ENCODE measurements around the gene LAMC3. TPM values are rescaled to one million over a fixed set of nuclear protein-coding genes. Genes with fewer than 3 reads are reported as not detected.

The LAMC3 gene
- total and polyA plus RNA-seq, 7 experiments from 2014 or later, result 0.07 to 9.2 (median 3.5) TPM

DNA sequence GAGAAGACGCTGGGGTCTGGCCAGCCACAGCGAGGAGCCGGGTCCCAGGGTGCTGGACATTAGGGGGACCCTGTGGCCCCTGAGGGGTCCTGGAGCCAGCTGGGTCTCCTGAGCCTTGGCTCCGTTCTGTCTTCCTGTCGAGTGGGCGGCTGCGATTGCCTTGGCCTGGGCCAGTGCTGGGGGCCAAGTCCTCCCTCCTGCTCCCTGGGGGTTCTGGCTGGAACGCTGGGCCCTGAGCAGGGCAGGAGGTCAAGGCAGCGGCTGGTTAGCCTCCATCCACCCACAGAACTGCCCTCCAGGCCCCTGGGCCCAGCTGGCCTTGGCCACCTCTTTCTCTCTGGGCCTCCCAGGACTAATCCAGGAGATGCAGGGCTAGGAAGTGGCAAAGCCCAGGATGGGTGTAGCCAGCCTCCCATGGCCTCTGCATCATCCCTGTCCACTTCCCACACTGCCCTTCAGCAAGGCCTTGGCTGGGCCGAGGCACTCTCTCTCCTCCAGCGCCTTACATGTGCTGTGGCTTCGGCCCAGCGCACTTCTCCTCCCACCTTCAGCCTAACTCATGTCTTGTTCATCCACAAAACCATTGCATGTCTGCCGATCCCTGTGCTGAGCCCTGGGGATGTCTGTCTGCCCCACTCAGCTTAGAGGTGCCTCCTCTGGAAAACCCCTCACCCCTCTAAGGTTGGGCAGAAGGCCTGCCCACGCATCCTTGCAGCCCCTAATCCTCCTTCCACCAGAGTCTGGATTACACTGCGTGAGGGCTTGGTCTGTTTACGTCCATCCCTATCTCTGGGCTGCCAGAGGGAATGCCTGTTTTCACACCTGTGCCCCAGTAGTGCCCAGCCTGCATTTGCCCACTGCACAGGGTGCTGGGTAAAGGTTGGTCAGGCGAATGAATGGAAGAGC lies 5.0 kb downstream of the LAMC3 start:
- no peaks in the 10 kb centered on the region for H3K27me3 ChIP-seq (ENCODE audit: control insufficient read depth in 2 of 2, insufficient read depth in 2 of 2, low read length in 2 of 2)
- no peaks in the 10 kb centered on the region for H3K4me1 ChIP-seq (ENCODE audit: control insufficient read depth in 2 of 2, insufficient read depth in 2 of 2, low read length in 2 of 2)
- H3K27ac Mint-ChIP-seq, result no peak overlapping the region
- H3K27ac ChIP-seq (ENCODE audit: low read depth, low read length), result no peak overlapping the region
- CTCF ChIA-PET, result no interaction called here
- H3K4me3 Mint-ChIP-seq, result no peak overlapping the region
- H3K4me1 Mint-ChIP-seq, result peaks cover 0 to 4% (median 0%) of the 10 kb centered on the region in 7 donors
- H3K36me3 ChIP-seq (ENCODE audit: control insufficient read depth in 2 of 3, insufficient read depth in 3 of 3, low read length in 3 of 3), result no peaks in the 10 kb centered on the region
- H3K27me3 Mint-ChIP-seq, result peaks cover 17 to 36% (median 25%) of the 10 kb centered on the region in 5 donors
- H3K9me3 Mint-ChIP-seq, result peaks cover 0 to 2% (median 0%) of the 10 kb centered on the region in 11 donors
- POLR2A ChIA-PET, result no interaction called here
- H3K36me3 Mint-ChIP-seq, result no peaks in the 10 kb centered on the region
- ATAC-seq (no peak), DNase-seq (no peak)
- intact Hi-C loops (cut with micrococcal nuclease), result no loop called here
- no peak overlapping the region for H3K4me3 ChIP-seq (ENCODE audit: low read length)
- no peaks in the 10 kb centered on the region for H3K9me3 ChIP-seq (ENCODE audit: control insufficient read depth in 2 of 3, low read length in 3 of 3)

DNA sequence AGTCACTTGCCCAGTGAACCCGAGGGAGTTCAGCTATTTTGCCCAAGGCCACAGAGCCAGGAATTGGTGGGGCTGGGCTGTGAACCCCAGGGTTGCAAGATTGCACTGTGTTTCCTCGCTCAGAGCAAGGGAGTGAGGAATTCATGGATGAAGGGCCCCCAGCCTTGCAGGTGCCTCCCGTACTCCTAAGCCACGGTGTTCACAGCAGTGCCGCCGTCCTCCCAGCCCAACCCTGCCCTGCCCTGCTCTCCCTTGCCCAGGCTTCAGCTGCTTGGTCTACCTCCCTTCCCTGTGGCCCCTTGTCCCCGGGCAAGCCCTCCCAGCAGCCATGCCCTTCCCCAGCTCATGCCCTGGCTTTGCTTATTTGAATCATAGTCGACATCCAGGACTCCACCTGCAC lies 6.1 kb downstream of the LAMC3 start:
- H3K4me1 Mint-ChIP-seq, result peaks cover 0 to 4% (median 0%) of the 10 kb centered on the region in 7 donors

DNA sequence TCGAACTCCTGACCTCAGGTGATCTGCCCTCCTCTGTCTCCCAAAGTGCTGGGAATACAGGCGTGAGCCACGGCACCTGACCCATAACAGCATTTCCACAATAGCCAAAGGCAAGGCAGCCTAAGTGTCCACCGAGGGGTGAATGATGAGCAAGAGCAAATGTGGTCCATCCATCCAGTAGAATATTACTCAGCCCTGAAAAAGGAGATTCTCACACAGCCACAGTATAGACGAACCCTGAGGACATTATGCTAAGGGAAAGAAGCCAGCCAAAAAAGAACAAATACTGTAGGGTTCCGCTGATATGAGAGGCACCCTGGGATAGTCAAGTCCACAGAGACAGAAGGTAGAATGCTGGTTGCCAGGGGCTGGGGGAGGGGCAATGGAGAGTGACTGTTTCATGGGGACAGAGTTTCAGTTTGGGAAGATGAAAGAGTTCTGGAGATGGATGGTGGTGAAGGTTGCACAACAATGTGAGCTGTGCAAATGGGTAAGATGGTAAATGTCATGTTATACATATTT lies 7.0 kb downstream of the LAMC3 start:
- no peak overlapping the region for H3K4me3 ChIP-seq (ENCODE audit: low read length)
- peaks cover 0 to 4% (median 0%) of the 10 kb centered on the region in 7 donors for H3K4me1 Mint-ChIP-seq
- POLR2A ChIA-PET, result no interaction called here

More for the DNA sequence above, 6.1 kb downstream of the LAMC3 start:
- H3K9me3 ChIP-seq (ENCODE audit: control insufficient read depth in 2 of 3, low read length in 3 of 3), result no peaks in the 10 kb centered on the region
- no peak overlapping the region for H3K4me3 Mint-ChIP-seq
- H3K27me3 Mint-ChIP-seq, result peaks cover 15 to 35% (median 24%) of the 10 kb centered on the region in 5 donors
- no peaks in the 10 kb centered on the region for H3K4me1 ChIP-seq (ENCODE audit: control insufficient read depth in 2 of 2, insufficient read depth in 2 of 2, low read length in 2 of 2)
- H3K27ac ChIP-seq (ENCODE audit: low read depth, low read length), result no peak overlapping the region
- no peaks in the 10 kb centered on the region for H3K27me3 ChIP-seq (ENCODE audit: control insufficient read depth in 2 of 2, insufficient read depth in 2 of 2, low read length in 2 of 2)
- ATAC-seq (no peak), DNase-seq (no peak)
- H3K4me3 ChIP-seq (ENCODE audit: low read length), result no peak overlapping the region
- intact Hi-C loops (cut with micrococcal nuclease), result no loop called here
- CTCF ChIA-PET, result no interaction called here
- H3K9me3 Mint-ChIP-seq, result peaks cover 0 to 2% (median 0%) of the 10 kb centered on the region in 11 donors
- H3K27ac Mint-ChIP-seq, result no peak overlapping the region
- POLR2A ChIA-PET, result no interaction called here
- H3K36me3 Mint-ChIP-seq, result no peaks in the 10 kb centered on the region
- no peaks in the 10 kb centered on the region for H3K36me3 ChIP-seq (ENCODE audit: control insufficient read depth in 2 of 3, insufficient read depth in 3 of 3, low read length in 3 of 3)

DNA sequence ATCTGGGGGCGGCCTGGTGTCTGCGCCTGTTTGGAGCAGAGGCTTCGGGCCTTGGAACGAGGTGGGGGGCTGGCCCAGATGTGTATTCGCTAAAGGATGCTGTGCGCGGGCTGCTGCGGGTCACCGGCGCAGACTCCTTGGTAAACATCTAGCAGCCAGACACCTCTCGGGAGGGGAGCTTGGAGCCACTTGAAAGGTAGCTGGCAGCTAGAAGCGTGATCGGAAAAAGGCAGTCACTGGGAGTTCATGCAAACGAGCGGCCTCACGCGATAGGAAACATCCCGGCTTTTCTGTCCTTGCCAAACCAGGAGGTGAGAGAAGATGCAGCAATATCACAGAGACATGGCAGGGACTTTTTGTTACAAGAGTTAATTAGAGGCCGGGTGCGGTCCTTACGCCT lies 8.1 kb downstream of the LAMC3 start:
- ChIA-PET CTCF (interaction anchor here (0.7 kb wide), 1 partner anchor 9 kb away, joined by 3 read pairs; no protein-coding TSS in a partner anchor), POLR2A (no interaction called here)
- Histone ChIP-seq H3K27me3 (ENCODE audit: control insufficient read depth in 2 of 2, insufficient read depth in 2 of 2, low read length in 2 of 2) (no peaks in the 10 kb centered on the region), H3K36me3 (ENCODE audit: control insufficient read depth in 2 of 3, insufficient read depth in 3 of 3, low read length in 3 of 3) (no peaks in the 10 kb centered on the region), H3K4me1 (ENCODE audit: control insufficient read depth in 2 of 2, insufficient read depth in 2 of 2, low read length in 2 of 2) (no peaks in the 10 kb centered on the region), H3K9me3 (ENCODE audit: control insufficient read depth in 2 of 3, low read length in 3 of 3) (no peaks in the 10 kb centered on the region), H3K27ac (ENCODE audit: low read depth, low read length) (no peak overlapping the region), H3K4me3 (ENCODE audit: low read length) (no peak overlapping the region)
- H3K27ac Mint-ChIP-seq, result no peak overlapping the region
- ATAC-seq (no peak), DNase-seq (no peak)
- peaks cover 3 to 21% (median 13%) of the 10 kb centered on the region in 5 donors for H3K27me3 Mint-ChIP-seq
- no peaks in the 10 kb centered on the region for H3K36me3 Mint-ChIP-seq
- H3K9me3 Mint-ChIP-seq, result peaks cover 0 to 2% (median 0%) of the 10 kb centered on the region in 11 donors
- H3K4me3 Mint-ChIP-seq, result no peak overlapping the region
- H3K4me1 Mint-ChIP-seq, result peaks cover 0 to 2% (median 0%) of the 10 kb centered on the region in 7 donors
- intact Hi-C loops (cut with micrococcal nuclease), result no loop called here

More for the DNA sequence above, 7.0 kb downstream of the LAMC3 start:
- ATAC-seq (no peak), DNase-seq (no peak)
- Histone ChIP-seq H3K9me3 (ENCODE audit: control insufficient read depth in 2 of 3, low read length in 3 of 3) (no peaks in the 10 kb centered on the region), H3K36me3 (ENCODE audit: control insufficient read depth in 2 of 3, insufficient read depth in 3 of 3, low read length in 3 of 3) (no peaks in the 10 kb centered on the region), H3K27ac (ENCODE audit: low read depth, low read length) (no peak overlapping the region), H3K4me1 (ENCODE audit: control insufficient read depth in 2 of 2, insufficient read depth in 2 of 2, low read length in 2 of 2) (no peaks in the 10 kb centered on the region), H3K27me3 (ENCODE audit: control insufficient read depth in 2 of 2, insufficient read depth in 2 of 2, low read length in 2 of 2) (no peaks in the 10 kb centered on the region)
- Mint-ChIP-seq H3K27ac (no peak overlapping the region), H3K27me3 (peaks cover 7 to 30% (median 16%) of the 10 kb centered on the region in 5 donors), H3K9me3 (peaks cover 0 to 2% (median 0%) of the 10 kb centered on the region in 11 donors), H3K4me3 (no peak overlapping the region), H3K36me3 (no peaks in the 10 kb centered on the region)
- intact Hi-C loops (cut with micrococcal nuclease), result no loop called here
- CTCF ChIA-PET, result interaction anchor here (0.6 to 0.7 kb wide), 2 partner anchors 27 to 1142 kb away, joined by 4 read pairs; no protein-coding TSS in a partner anchor

DNA sequence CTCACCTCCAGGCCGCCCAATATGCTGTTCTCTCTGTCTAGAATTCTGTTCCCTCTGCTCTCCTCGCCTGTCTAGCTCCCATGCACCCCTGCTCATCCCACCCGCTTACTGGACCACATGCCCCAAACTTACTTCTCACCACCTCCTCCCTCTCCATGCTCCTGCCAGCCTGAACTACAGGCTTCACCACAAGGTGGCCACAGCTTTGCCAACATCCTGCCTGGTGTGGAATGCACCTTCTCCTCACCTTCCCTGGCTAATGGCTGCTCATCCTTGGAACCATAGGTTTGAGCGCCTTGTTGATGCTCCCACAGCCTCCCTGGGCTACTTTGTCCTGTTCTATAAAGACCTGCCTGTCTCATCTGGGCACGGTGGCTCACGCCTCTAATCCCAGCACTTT lies 9.6 kb downstream of the LAMC3 start:
- Mint-ChIP-seq H3K4me1 (peaks cover 0 to 2% (median 0%) of the 10 kb centered on the region in 7 donors), H3K4me3 (no peak overlapping the region), H3K27me3 (peaks cover 3 to 17% (median 13%) of the 10 kb centered on the region in 5 donors), H3K27ac (peak overlapping the region in 1 of 9 donors; percentile 43), H3K9me3 (peaks cover 0 to 2% (median 0%) of the 10 kb centered on the region in 11 donors), H3K36me3 (no peaks in the 10 kb centered on the region)
- DNase-seq (no peak), ATAC-seq (no peak)
- intact Hi-C loops (cut with micrococcal nuclease), result no loop called here
- no peaks in the 10 kb centered on the region for H3K4me1 ChIP-seq (ENCODE audit: control insufficient read depth in 2 of 2, insufficient read depth in 2 of 2, low read length in 2 of 2)
- H3K4me3 ChIP-seq (ENCODE audit: low read length), result no peak overlapping the region
- H3K9me3 ChIP-seq (ENCODE audit: control insufficient read depth in 2 of 3, low read length in 3 of 3), result no peaks in the 10 kb centered on the region
- ChIA-PET CTCF (no interaction called here), POLR2A (no interaction called here)
- H3K27ac ChIP-seq (ENCODE audit: low read depth, low read length), result no peak overlapping the region
- H3K36me3 ChIP-seq (ENCODE audit: control insufficient read depth in 2 of 3, insufficient read depth in 3 of 3, low read length in 3 of 3), result no peaks in the 10 kb centered on the region
- H3K27me3 ChIP-seq (ENCODE audit: control insufficient read depth in 2 of 2, insufficient read depth in 2 of 2, low read length in 2 of 2), result no peaks in the 10 kb centered on the region

DNA sequence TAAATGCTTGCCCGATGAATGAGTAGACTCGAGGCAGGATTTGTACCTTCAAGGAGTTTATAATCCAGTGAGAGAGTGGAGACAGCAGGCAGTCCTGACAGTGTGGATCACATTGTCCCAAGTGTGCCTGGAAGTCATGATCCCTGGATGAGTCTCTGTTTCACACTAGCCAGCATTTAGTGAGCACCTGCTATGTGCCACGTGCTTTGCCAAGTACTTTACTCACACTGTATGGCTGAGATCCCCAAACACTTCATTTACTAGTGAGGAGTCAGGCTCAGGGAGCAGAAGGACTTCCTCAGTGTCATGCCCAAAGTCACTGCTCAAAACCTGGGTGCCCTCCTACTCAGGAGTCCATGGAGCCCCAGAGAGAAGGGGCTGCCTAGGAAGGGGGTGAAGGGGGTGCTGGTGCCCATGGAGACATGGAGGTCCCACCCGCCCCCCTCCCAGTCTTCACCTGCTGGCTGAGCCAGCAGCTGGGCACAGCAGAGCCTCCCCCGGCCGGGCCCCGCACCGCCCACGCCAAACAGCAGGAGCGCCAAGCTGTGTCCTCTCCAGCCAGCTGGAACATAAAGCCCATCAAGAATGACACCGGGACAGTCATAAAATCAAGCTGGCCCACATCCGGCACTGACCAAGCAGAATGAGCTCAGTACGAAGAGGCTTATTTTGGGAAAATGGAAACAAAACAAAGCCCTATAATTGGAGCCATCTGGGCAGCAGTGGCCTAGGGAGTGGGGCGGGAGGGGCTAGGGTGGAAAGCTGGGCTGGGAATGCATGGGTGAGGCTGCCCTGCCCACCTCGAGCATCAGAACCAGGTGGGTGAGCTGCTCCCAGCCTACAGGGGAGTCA lies 10.6 kb downstream of the LAMC3 start:
- no peaks in the 10 kb centered on the region for H3K9me3 ChIP-seq (ENCODE audit: control insufficient read depth in 2 of 3, low read length in 3 of 3)
- DNase-seq (no peak), ATAC-seq (no peak)
- H3K27ac ChIP-seq (ENCODE audit: low read depth, low read length), result no peak overlapping the region
- no peaks in the 10 kb centered on the region for H3K27me3 ChIP-seq (ENCODE audit: control insufficient read depth in 2 of 2, insufficient read depth in 2 of 2, low read length in 2 of 2)
- CTCF ChIA-PET, result no interaction called here
- POLR2A ChIA-PET, result no interaction called here
- Mint-ChIP-seq H3K9me3 (peaks cover 0 to 2% (median 0%) of the 10 kb centered on the region in 11 donors), H3K36me3 (no peaks in the 10 kb centered on the region), H3K4me3 (no peak overlapping the region), H3K27ac (no peak overlapping the region), H3K27me3 (peaks cover 3 to 17% (median 7%) of the 10 kb centered on the region in 5 donors), H3K4me1 (peaks cover 0 to 2% (median 0%) of the 10 kb centered on the region in 7 donors)
- H3K4me1 ChIP-seq (ENCODE audit: control insufficient read depth in 2 of 2, insufficient read depth in 2 of 2, low read length in 2 of 2), result no peaks in the 10 kb centered on the region
- no peaks in the 10 kb centered on the region for H3K36me3 ChIP-seq (ENCODE audit: control insufficient read depth in 2 of 3, insufficient read depth in 3 of 3, low read length in 3 of 3)
- intact Hi-C loops (cut with micrococcal nuclease), result no loop called here
- no peak overlapping the region for H3K4me3 ChIP-seq (ENCODE audit: low read length)
